Smooth muscle cell (in vitro differentiated cells): Measurements from ENCODE around the gene CAVIN1. TPM values are rescaled to one million over a fixed set of nuclear protein-coding genes. Genes with fewer than 3 reads are reported as not detected.
A peak's percentile ranks its signal among the peaks of the same experiment; 100 is the strongest.

ENCODE experiments used
- DNase-seq: peaks from one replicate; lab custom pipeline; 2025; ENCODE audit not compliant: unreplicated experiment; lab: John Stamatoyannopoulos, UW
- H2AFZ ChIP-seq: fragments of 200-600 bp; sonication (generic); 2 replicates; pipeline ENCODE4 v1.6.0; 2016; ENCODE audit warnings: antibody characterized with exemption, low read depth, mild to moderate bottlenecking
- H3F3A ChIP-seq: fragments of 200-600 bp; sonication (generic); 2 replicates; pipeline ENCODE4 v1.6.0; 2017; ENCODE audit warnings: antibody characterized with exemption, low read depth
- H3K27ac ChIP-seq: fragments of 200-600 bp; sonication (generic); 2 replicates; pipeline ENCODE4 v1.5.1; 2016; ENCODE audit warnings: low read depth, mild to moderate bottlenecking
- H3K27me3 ChIP-seq: fragments of 200-600 bp; sonication (generic); 2 replicates; pipeline ENCODE4 v1.6.1; 2016; ENCODE audit warnings: low read depth, mild to moderate bottlenecking
- H3K36me3 ChIP-seq: fragments of 200-600 bp; sonication (generic); 2 replicates; pipeline ENCODE4 v1.5.1; 2016; ENCODE audit warnings: low read depth
- H3K4me1 ChIP-seq: fragments of 200-600 bp; sonication (generic); 2 replicates; pipeline ENCODE4 v1.5.1; 2016; ENCODE audit warnings: low read depth
- H3K4me2 ChIP-seq: fragments of 200-600 bp; sonication (generic); 2 replicates; pipeline ENCODE4 v1.6.0; 2016; ENCODE audit warnings: mild to moderate bottlenecking
- H3K4me3 ChIP-seq: fragments of 200-600 bp; sonication (generic); 2 replicates; pipeline ENCODE4 v1.5.1; 2016; ENCODE audit warnings: mild to moderate bottlenecking
- H3K79me2 ChIP-seq: fragments of 200-600 bp; sonication (generic); 2 replicates; pipeline ENCODE4 v1.6.0; 2016; ENCODE audit warnings: low read depth, mild to moderate bottlenecking
- H3K9ac ChIP-seq: fragments of 200-600 bp; sonication (generic); 2 replicates; pipeline ENCODE4 v1.6.0; 2016; ENCODE audit warnings: low read depth
- H3K9me3 ChIP-seq: fragments of 200-600 bp; sonication (generic); replicated peaks from 2 replicates; pipeline ENCODE4 v1.5.1; 2016; ENCODE audit warnings: low read depth
- H4K20me1 ChIP-seq: fragments of 200-600 bp; sonication (generic); 2 replicates; pipeline ENCODE4 v1.6.0; 2016; ENCODE audit warnings: low read depth
- CTCF ChIP-seq: fragments of 200-600 bp; sonication (generic); IDR thresholded peaks from 2 replicates; pipeline ENCODE4 v1.5.1; 2017; ENCODE audit warnings: borderline replicate concordance, mild to moderate bottlenecking, antibody characterized with exemption; ENCODE audit not compliant: insufficient read depth, poor library complexity, severe bottlenecking
- WGBS: methylation state at CpG from one replicate; pipeline ENCODE4 v1.1.7; 2016; ENCODE audit warnings: low lambda C conversion rate; 5-methylcytosine and 5-hydroxymethylcytosine counted together
- polyA plus RNA-seq: library from polyadenylated mRNA; unstranded; fragments of >200 nt; fragmentation: Nextera tagmentation; extraction: Ambion mirVana; gene quantifications from 2 replicates; pipeline ENCODE4 v1.2.1, GENCODE V29; 2016
- total RNA-seq: library from RNA; depleted of rRNA; stranded (reverse); fragments of >200 nt; gene quantifications from 2 replicates; pipeline ENCODE4 v1.2.3, GENCODE V29; 2014

CAVIN1 gene
- total RNA-seq (116 and 117 TPM in 2 replicates), polyA plus RNA-seq (237 and 255 TPM in 2 replicates)

- peak; percentile 84 for DNase-seq
- Histone ChIP-seq H4K20me1 (peaks cover 41% of the 10 kb centered on the region), H3K4me1 (peaks cover 20% of the 10 kb centered on the region), H3K36me3 (no peaks in the 10 kb centered on the region), H3K9ac (peak within 1 kb of the TSS; percentile 97), H3K4me3 (peak within 1 kb of the TSS; percentile 99), H2AFZ (no peak within 1 kb of the TSS), H3F3A (peaks cover 21% of the 10 kb centered on the region), H3K4me2 (peak within 1 kb of the TSS; percentile 97), H3K27me3 (no peaks in the 10 kb centered on the region), H3K79me2 (peaks cover 49% of the 10 kb centered on the region), H3K27ac (peak within 1 kb of the TSS; percentile 99), H3K9me3 (no peaks in the 10 kb centered on the region)
- TF ChIP-seq CTCF, result no peak
- WGBS, result 3% methylated on average over 51 of the region's 58 CpGs
Measured at GRCh38 chr17:42422958-42423712, at the start of gene CAVIN1. Gene CAVIN1, minus strand, starts transcription at chr17:42423256. Its CDS starts 159 bp downstream, at chr17:42423097.

- no peak overlapping the region for H3K9ac ChIP-seq
- H3K4me2 ChIP-seq, result no peak overlapping the region
- TF ChIP-seq CTCF, result no peak
Measured at GRCh38 chr17:42467889-42468288, 44.8 kb upstream of the CAVIN1 start.

GRCh38 chr17:42463976-42464400 is 40.9 kb upstream of the CAVIN1 start:
- TF ChIP-seq CTCF, result no peak
- no peaks in the 10 kb centered on the region for H3K27me3 ChIP-seq
- H3K4me2 ChIP-seq, result no peak overlapping the region
- no peaks in the 10 kb centered on the region for H3K9me3 ChIP-seq
- no peak overlapping the region for H2AFZ ChIP-seq
- WGBS, result 91% methylated on average over 4 of the region's 4 CpGs
- H3K9ac ChIP-seq, result no peak overlapping the region
- peaks cover 13% of the 10 kb centered on the region for H3K4me1 ChIP-seq
- H3K4me3 ChIP-seq, result no peak overlapping the region
- H4K20me1 ChIP-seq, result peaks cover 23% of the 10 kb centered on the region
- DNase-seq, result no peak
- peaks cover 7% of the 10 kb centered on the region for H3F3A ChIP-seq
- no peak overlapping the region for H3K27ac ChIP-seq
- H3K79me2 ChIP-seq, result peaks cover 14% of the 10 kb centered on the region
- H3K36me3 ChIP-seq, result no peaks in the 10 kb centered on the region

More at GRCh38 chr17:42467889-42468288, 44.8 kb upstream of the CAVIN1 start:
- H3K36me3 ChIP-seq, result peaks cover 3% of the 10 kb centered on the region
- no peaks in the 10 kb centered on the region for H3K4me1 ChIP-seq
- peaks cover 3% of the 10 kb centered on the region for H3K79me2 ChIP-seq
- H3K27ac ChIP-seq, result no peak overlapping the region
- H4K20me1 ChIP-seq, result peaks cover 5% of the 10 kb centered on the region
- no peak overlapping the region for H3K4me3 ChIP-seq
- H3F3A ChIP-seq, result no peaks in the 10 kb centered on the region
- no peaks in the 10 kb centered on the region for H3K27me3 ChIP-seq
- WGBS, result 84% methylated on average over 5 of the region's 5 CpGs
- no peak for DNase-seq
- H3K9me3 ChIP-seq, result no peaks in the 10 kb centered on the region
- no peak overlapping the region for H2AFZ ChIP-seq
